K562 (cell line): Measurements from ENCODE around the gene OSGEP. TPM values are rescaled to one million over a fixed set of nuclear protein-coding genes. Genes with fewer than 3 reads are reported as not detected.

Experiments used
- CBX2 ChIP-seq: fragments of 200-600 bp; sonication (generic); IDR thresholded peaks from one replicate; pipeline ENCODE4 v1.6.1; 2012; ENCODE audit warnings: mild to moderate bottlenecking, low read length, inconsistent platforms; ENCODE audit not compliant: insufficient read depth, poor library complexity, severe bottlenecking
- DIDO1 ChIP-seq: fragments of 450-650 bp; IDR thresholded peaks from 2 replicates; pipeline ENCODE4 v1.6.1; 2016; ENCODE audit warnings: low read depth, missing biosample characterization, missing genetic modification characterization
- FOS ChIP-seq: IDR thresholded peaks from 3 replicates; pipeline ENCODE4 v1.6.1; 2011; ENCODE audit not compliant: insufficient read length; ENCODE audit errors: extremely low read depth
- GABPB2 ChIP-seq: fragments of 250-450 bp; sonication (Bioruptor Pico); conservative IDR thresholded peaks from 2 replicates; pipeline ENCODE4 v1.5.1; 2021; ENCODE audit warnings: mild to moderate bottlenecking
- GTF2B ChIP-seq: IDR thresholded peaks from 2 replicates; pipeline ENCODE4 v1.6.1; 2011; ENCODE audit not compliant: insufficient read length; ENCODE audit errors: extremely low read depth
- HOXB6 ChIP-seq: fragments of 250-450 bp; sonication (Bioruptor Pico); IDR thresholded peaks from 2 replicates; pipeline ENCODE4 v1.5.1; 2022; ENCODE audit warnings: mild to moderate bottlenecking, borderline replicate concordance
- NCOR1 ChIP-seq: fragments of 450-650 bp; IDR thresholded peaks from 2 replicates; pipeline ENCODE4 v1.6.1; 2016; ENCODE audit warnings: mild to moderate bottlenecking, moderate library complexity
- NFATC3 ChIP-seq: fragments of 450-650 bp; IDR thresholded peaks from 2 replicates; pipeline ENCODE4 v1.6.1; 2017; ENCODE audit warnings: mild to moderate bottlenecking
- NR3C1 ChIP-seq: sonication (generic); formaldehyde crosslinking; IDR thresholded peaks from 2 replicates; pipeline ENCODE4 v1.8.1; 2022; ENCODE audit warnings: missing genetic modification reagents
- PCBP2 ChIP-seq: fragments of 200-400 bp; formaldehyde crosslinking; IDR thresholded peaks from 2 replicates; pipeline ENCODE4 v1.6.1; 2018; ENCODE audit warnings: low read length, low read depth, mild to moderate bottlenecking, moderate library complexity; ENCODE audit not compliant: poor library complexity, severe bottlenecking
- POLR2AphosphoS5 ChIP-seq: IDR thresholded peaks from 2 replicates; pipeline ENCODE4 v1.6.1; 2011; ENCODE audit warnings: mild to moderate bottlenecking, low read depth, low read length, moderate library complexity; ENCODE audit not compliant: control insufficient read depth, insufficient read depth
- SPI1 ChIP-seq: IDR thresholded peaks from 2 replicates; pipeline ENCODE4 v1.6.1; 2011; ENCODE audit warnings: low read depth, low read length, control low read depth, borderline replicate concordance
- TAL1 ChIP-seq: fragments of 450-650 bp; IDR thresholded peaks from 2 replicates; pipeline ENCODE4 v1.6.1; 2016; ENCODE audit warnings: mild to moderate bottlenecking
- USF1 ChIP-seq: sonication (generic); formaldehyde crosslinking; IDR thresholded peaks from 2 replicates; pipeline ENCODE4 v1.9.0; 2022; ENCODE audit warnings: mild to moderate bottlenecking, missing genetic modification reagents
- ZC3H11A ChIP-seq: IDR thresholded peaks from 2 replicates; pipeline ENCODE4 v1.6.1; 2012; ENCODE audit warnings: low read depth, low read length, improper control_type of control experiment
- ZNF609 ChIP-seq: sonication (generic); formaldehyde crosslinking; IDR thresholded peaks from 2 replicates; pipeline ENCODE4 v1.8.1; 2023; ENCODE audit warnings: missing genetic modification reagents, mild to moderate bottlenecking, borderline replicate concordance
- ZNF75A ChIP-seq: fragments of 450-650 bp; formaldehyde crosslinking; IDR thresholded peaks from 2 replicates; pipeline ENCODE4 v1.4.0; 2020; ENCODE audit warnings: mild to moderate bottlenecking
- polyA plus RNA-seq, 8 experiments: library from polyadenylated mRNA; depleted of rRNA in 4 of 8; stranded (reverse) in 5 of 8; unstranded in 3 of 8; fragments of >200 nt; fragmentation: Nextera tagmentation in 2 of 8; fragmentation: Illumina TruSeq in 1 of 8; extraction: Ambion mirVana in 2 of 8; extraction: Trizol in 1 of 8; gene quantifications; 2 replicates each; pipeline versions ENCODE4 v1.2.1 to v1.2.3, GENCODE V29; 2011 to 2014; ENCODE audit warnings: inconsistent platforms in 1 of 8, missing spikeins in 1 of 8
- total RNA-seq, 7 experiments: library from RNA; depleted of rRNA in 6 of 7; stranded (reverse); fragments of >200 nt in 6 of 7; fragmentation: Illumina TruSeq in 2 of 7; extraction: Trizol in 2 of 7; gene quantifications; 2 replicates each; pipeline versions ENCODE4 v1.2.1 to v1.2.3, GENCODE V29; 2011 to 2021; ENCODE audit warnings: low replicate concordance in 1 of 7
- TF ChIP-seq, protein P1 (sequence below): fragments of 450-650 bp; formaldehyde crosslinking; IDR thresholded peaks from 2 replicates; pipeline ENCODE4 v1.4.0; 2020; ENCODE audit warnings: mild to moderate bottlenecking, moderate library complexity

OSGEP gene
- total and polyA plus RNA-seq, 9 of the 15 experiments (the other 6 are each of a cell fraction or from before 2014, with no cell fraction given): 32.1 to 59.2 (median 44.1) TPM

GRCh38 chr14:20486684-20487395, 32.2 kb upstream of the OSGEP start (continued):
- TF ChIP-seq GTF2B (no peak), GABPB2 (CRISPR knock-in tag) (no peak), USF1 (no peak), FOS (no peak), NR3C1 (no peak), ZC3H11A (no peak), TAL1 (peak; percentile 63), ZNF75A (CRISPR knock-in tag) (no peak), HOXB6 (CRISPR knock-in tag) (no peak), DIDO1 (tag) (no peak), SPI1 (peak; percentile 38; the same call in 1 of the 2 replicates), ZNF609 (CRISPR knock-in tag) (no peak), CBX2 (no peak), POLR2AphosphoS5 (no peak), NFATC3 (no peak), NCOR1 (peak; percentile 36; the same call in 1 of the 2 replicates), PCBP2 (no peak)
- TF ChIP-seq, protein P1, sequence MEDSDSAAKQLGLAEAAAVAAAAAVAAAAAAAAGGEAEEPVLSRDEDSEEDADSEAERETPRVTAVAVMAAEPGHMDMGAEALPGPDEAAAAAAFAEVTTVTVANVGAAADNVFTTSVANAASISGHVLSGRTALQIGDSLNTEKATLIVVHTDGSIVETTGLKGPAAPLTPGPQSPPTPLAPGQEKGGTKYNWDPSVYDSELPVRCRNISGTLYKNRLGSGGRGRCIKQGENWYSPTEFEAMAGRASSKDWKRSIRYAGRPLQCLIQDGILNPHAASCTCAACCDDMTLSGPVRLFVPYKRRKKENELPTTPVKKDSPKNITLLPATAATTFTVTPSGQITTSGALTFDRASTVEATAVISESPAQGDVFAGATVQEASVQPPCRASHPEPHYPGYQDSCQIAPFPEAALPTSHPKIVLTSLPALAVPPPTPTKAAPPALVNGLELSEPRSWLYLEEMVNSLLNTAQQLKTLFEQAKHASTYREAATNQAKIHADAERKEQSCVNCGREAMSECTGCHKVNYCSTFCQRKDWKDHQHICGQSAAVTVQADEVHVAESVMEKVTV (CRISPR knock-in tag): no peak
